Measurements from ENCODE around the gene AK6.

DNA sequence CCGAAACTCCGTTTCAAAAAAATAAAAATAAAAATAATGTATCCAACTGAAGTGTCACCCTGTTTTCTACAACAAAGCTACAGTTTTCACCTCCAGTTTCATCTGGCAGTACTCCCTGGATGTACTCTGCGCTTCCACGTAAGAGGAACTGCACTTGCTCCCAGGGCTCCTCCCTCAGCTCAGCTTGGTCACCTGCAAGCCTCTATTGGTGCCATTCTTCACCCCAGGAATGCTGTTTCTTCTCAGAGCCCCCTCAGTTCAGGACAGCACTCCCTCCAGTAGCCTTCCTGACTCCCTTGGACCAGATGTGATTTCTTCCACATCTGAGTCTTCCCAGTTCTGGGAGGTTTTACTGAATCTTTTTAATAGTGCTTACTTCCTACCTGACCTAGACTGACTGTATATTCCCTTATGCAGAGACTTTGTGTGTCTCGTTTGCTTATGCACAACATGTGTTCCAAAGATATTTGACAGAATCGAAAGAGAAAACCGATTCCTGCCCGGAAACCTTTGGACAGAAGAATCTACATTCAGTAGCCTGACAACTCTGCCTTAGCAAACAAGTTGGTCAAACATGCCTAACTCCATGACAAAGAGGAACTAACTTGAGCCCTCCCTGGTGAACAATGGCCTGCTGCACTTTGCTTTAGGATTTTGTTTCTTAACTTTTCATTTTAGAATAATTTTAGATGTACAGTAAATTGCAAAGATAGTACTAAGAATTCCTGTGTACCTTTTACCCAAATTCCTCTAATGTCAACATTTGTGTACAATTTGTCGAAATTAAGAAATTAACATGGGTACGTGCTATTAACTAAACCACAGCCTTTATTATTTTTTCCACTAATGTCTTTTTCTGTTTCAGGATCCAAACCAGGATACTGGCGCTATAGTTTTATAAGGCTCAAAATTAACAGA, 37.5 kb downstream of the AK6 start:
- TF ChIP-seq, protein P1, sequence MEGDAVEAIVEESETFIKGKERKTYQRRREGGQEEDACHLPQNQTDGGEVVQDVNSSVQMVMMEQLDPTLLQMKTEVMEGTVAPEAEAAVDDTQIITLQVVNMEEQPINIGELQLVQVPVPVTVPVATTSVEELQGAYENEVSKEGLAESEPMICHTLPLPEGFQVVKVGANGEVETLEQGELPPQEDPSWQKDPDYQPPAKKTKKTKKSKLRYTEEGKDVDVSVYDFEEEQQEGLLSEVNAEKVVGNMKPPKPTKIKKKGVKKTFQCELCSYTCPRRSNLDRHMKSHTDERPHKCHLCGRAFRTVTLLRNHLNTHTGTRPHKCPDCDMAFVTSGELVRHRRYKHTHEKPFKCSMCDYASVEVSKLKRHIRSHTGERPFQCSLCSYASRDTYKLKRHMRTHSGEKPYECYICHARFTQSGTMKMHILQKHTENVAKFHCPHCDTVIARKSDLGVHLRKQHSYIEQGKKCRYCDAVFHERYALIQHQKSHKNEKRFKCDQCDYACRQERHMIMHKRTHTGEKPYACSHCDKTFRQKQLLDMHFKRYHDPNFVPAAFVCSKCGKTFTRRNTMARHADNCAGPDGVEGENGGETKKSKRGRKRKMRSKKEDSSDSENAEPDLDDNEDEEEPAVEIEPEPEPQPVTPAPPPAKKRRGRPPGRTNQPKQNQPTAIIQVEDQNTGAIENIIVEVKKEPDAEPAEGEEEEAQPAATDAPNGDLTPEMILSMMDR (IDR thresholded peaks at IDR 0.05) = no peak
- peak; percentile 19 for TF ChIP-seq POLR2A (IDR thresholded peaks at IDR 0.05)
- peak; percentile 56 for TF ChIP-seq POLR2AphosphoS5 (IDR thresholded peaks at IDR 0.05)
